Caco-2 (cell line): ENCODE results near the gene RAD50. TPM values are rescaled to one million over a fixed set of nuclear protein-coding genes. Genes with fewer than 3 reads are reported as not detected.
"Not testable (repeated sequence)": the region's sequence is repeated elsewhere in the genome, so short reads cannot be mapped to it uniquely, and the experiment has no call there.

ENCODE experiments used
- BruUV-seq: library from RNA; stranded (reverse); fragments of 400-500 nt; replicated peaks from 2 replicates; lab custom pipeline; 2021; lab: Mats Ljungman, UMichigan
- CTCF ChIA-PET: fragments of 300-600 bp; sonication (Branson Sonifier 250); formaldehyde crosslinking; loops from one replicate; lab custom pipeline; 2022; ENCODE audit warnings: antibody characterized with exemption; lab: Charles Lee
- POLR2A ChIA-PET: fragments of 300-600 bp; sonication (Branson Sonifier 250); formaldehyde crosslinking; loops from one replicate; lab custom pipeline; 2022; ENCODE audit warnings: antibody characterized with exemption; lab: Charles Lee
- DNase-seq, 2 experiments: peaks; one replicate each; pipeline versions ENCODE4 v3.0.0 to v3.0.0-alpha.2; 2020 to 2022
- H3K27me3 ChIP-seq: replicated peaks from 2 replicates; pipeline ENCODE4 v1.6.0; 2011; ENCODE audit warnings: low read length; ENCODE audit not compliant: control insufficient read depth, insufficient read depth
- H3K36me3 ChIP-seq: 2 replicates; pipeline ENCODE4 v1.5.1; 2011; ENCODE audit warnings: low read length; ENCODE audit not compliant: control insufficient read depth, insufficient read depth
- H3K4me1 ChIP-seq: fragments of 250-450 bp; sonication (Bioruptor Pico); 2 replicates; pipeline ENCODE4 v1.5.1; 2020; ENCODE audit warnings: mild to moderate bottlenecking
- H3K4me3 ChIP-seq: 2 replicates; pipeline ENCODE4 v1.5.1; 2011; ENCODE audit warnings: low read depth, mild to moderate bottlenecking, control low read depth, low read length
- H3K9me3 ChIP-seq: fragments of 250-450 bp; sonication (Bioruptor Pico); 2 replicates; pipeline ENCODE4 v1.5.1; 2020; ENCODE audit warnings: mild to moderate bottlenecking, moderate library complexity
- H3K27ac Mint-ChIP-seq: one replicate; pipeline ENCODE4 v1.8.0; 2022; ENCODE audit warnings: mixed read lengths; ENCODE audit not compliant: unreplicated experiment
- H3K27me3 Mint-ChIP-seq: one replicate; pipeline ENCODE4 v1.8.0; 2022; ENCODE audit warnings: mixed read lengths; ENCODE audit not compliant: insufficient read depth, unreplicated experiment
- H3K36me3 Mint-ChIP-seq: one replicate; pipeline ENCODE4 v1.8.0; 2022; ENCODE audit warnings: mild to moderate bottlenecking, mixed read lengths; ENCODE audit not compliant: insufficient read depth, unreplicated experiment
- H3K4me1 Mint-ChIP-seq: one replicate; pipeline ENCODE4 v1.8.0; 2022; ENCODE audit warnings: low read depth, mixed read lengths; ENCODE audit not compliant: unreplicated experiment
- H3K4me3 Mint-ChIP-seq: one replicate; pipeline ENCODE4 v1.8.0; 2022; ENCODE audit warnings: mild to moderate bottlenecking, moderate library complexity, mixed read lengths; ENCODE audit not compliant: unreplicated experiment
- H3K9me3 Mint-ChIP-seq: one replicate; pipeline ENCODE4 v1.8.0; 2022; ENCODE audit warnings: mixed read lengths; ENCODE audit not compliant: unreplicated experiment
- CTCF ChIP-seq, 2 experiments: fragments of 200-600 bp in 1 of 2; IDR thresholded peaks; 1 replicate in 1 of 2; 2 replicates in 1 of 2; pipeline versions ENCODE4 v1.5.1 to v1.8.0; 2011 to 2022; ENCODE audit warnings: antibody characterized with exemption in 1 of 2, control low read depth in 1 of 2, inconsistent platforms in 1 of 2, low read depth in 1 of 2, low read length in 1 of 2, mild to moderate bottlenecking in 1 of 2, moderate library complexity in 1 of 2; ENCODE audit not compliant: insufficient read depth in 1 of 2, severe bottlenecking in 1 of 2, unreplicated experiment in 1 of 2
- intact Hi-C: fragments of 100-400 bp; cut with micrococcal nuclease; formaldehyde crosslinking; loops from one replicate; pipeline ENCODE4 v1.10.0; 2022; ENCODE audit not compliant: unreplicated experiment
- total RNA-seq: library from RNA; stranded (reverse); gene quantifications from 2 replicates; pipeline ENCODE4 v1.2.3, GENCODE V29; 2022

RAD50 gene
- total RNA-seq, 1 experiment from 2014 or later = 53.2 TPM

DNA sequence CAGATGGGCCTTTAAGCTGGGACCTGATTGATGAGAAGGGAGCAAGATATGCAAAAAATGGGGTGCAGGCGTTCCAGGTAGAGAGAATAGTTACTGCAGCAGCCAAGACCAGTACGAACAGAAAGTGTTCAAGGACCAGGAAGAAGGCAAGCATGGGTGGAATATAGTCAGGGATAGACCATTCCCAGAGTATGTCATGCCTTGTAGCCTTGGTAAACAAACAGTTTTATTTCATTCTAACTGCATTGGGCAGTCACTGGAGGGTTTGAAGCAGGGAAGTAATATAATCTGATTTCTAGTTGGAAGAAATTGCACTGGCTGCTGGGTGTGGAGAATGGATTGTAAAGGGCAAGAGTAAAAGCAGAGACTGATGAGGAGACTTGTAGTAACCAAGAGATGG is 70.7 kb downstream of the RAD50 start:
- no peaks in the 10 kb centered on the region for H3K4me1 Mint-ChIP-seq
- H3K4me1 ChIP-seq = peaks cover 4% of the 10 kb centered on the region; the same call in 1 of the 2 replicates
- POLR2A ChIA-PET = no interaction called here
- DNase-seq = no peak
- no peak overlapping the region for H3K27ac Mint-ChIP-seq
- BruUV-seq = no TSS peak
- H3K36me3 ChIP-seq = peaks cover 2% of the 10 kb centered on the region
- H3K9me3 Mint-ChIP-seq = no peaks in the 10 kb centered on the region
- H3K27me3 ChIP-seq = no peaks in the 10 kb centered on the region
- H3K9me3 ChIP-seq = no peaks in the 10 kb centered on the region
- intact Hi-C loops = no loop called here
- CTCF ChIA-PET = no interaction called here
- no peaks in the 10 kb centered on the region for H3K27me3 Mint-ChIP-seq
- peaks cover 62% of the 10 kb centered on the region for H3K36me3 Mint-ChIP-seq
- TF ChIP-seq CTCF (IDR thresholded peaks at IDR 0.05; ENCODE audit: insufficient read depth in 1 of 2, low read depth in 1 of 2, low read length in 1 of 2, severe bottlenecking in 1 of 2, unreplicated experiment in 1 of 2) = no peak
- H3K4me3 ChIP-seq = no peak overlapping the region
- H3K4me3 Mint-ChIP-seq = no peak overlapping the region

DNA sequence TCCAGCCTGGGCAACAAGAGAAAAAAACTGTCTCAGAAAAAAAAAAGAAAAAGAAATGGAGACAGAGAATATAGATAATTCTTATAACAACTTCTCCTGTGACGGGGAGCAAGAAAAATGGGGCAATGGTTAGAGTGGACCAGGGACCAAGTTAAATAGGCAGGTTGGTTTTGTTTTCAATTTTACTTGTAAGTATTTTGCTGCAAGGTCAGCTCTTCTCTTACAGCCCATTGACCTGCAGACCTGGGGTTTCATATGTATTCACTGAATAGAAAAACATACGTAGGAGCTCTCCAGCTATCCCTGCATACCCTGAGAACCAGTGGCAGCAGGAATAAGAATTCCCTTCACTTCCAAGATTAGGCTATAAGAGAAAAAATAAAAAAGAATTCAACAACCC is 72.0 kb downstream of the RAD50 start:
- TF ChIP-seq CTCF (IDR thresholded peaks at IDR 0.05; ENCODE audit: insufficient read depth in 1 of 2, low read depth in 1 of 2, low read length in 1 of 2, severe bottlenecking in 1 of 2, unreplicated experiment in 1 of 2) = no peak

GRCh38 chr5:132629230-132629944 is 72.6 kb downstream of the RAD50 start:
- intact Hi-C loops = no loop called here
- no peaks in the 10 kb centered on the region for H3K9me3 Mint-ChIP-seq
- H3K4me3 Mint-ChIP-seq = no peak overlapping the region
- no peak overlapping the region for H3K4me3 ChIP-seq
- no peaks in the 10 kb centered on the region for H3K4me1 Mint-ChIP-seq
- no peaks in the 10 kb centered on the region for H3K27me3 ChIP-seq
- H3K36me3 ChIP-seq = peaks cover 2% of the 10 kb centered on the region
- no TSS peak for BruUV-seq
- ChIA-PET CTCF (no interaction called here), POLR2A (no interaction called here)
- no peak for TF ChIP-seq CTCF (IDR thresholded peaks at IDR 0.05; ENCODE audit: insufficient read depth in 1 of 2, low read depth in 1 of 2, low read length in 1 of 2, severe bottlenecking in 1 of 2, unreplicated experiment in 1 of 2)
- no peak for DNase-seq
- no peaks in the 10 kb centered on the region for H3K9me3 ChIP-seq
- H3K36me3 Mint-ChIP-seq = peaks cover 57% of the 10 kb centered on the region
- no peaks in the 10 kb centered on the region for H3K4me1 ChIP-seq
- no peaks in the 10 kb centered on the region for H3K27me3 Mint-ChIP-seq
- no peak overlapping the region for H3K27ac Mint-ChIP-seq

More for the DNA sequence above, 72.0 kb downstream of the RAD50 start:
- intact Hi-C loops = no loop called here
- BruUV-seq = no TSS peak
- CTCF ChIA-PET = no interaction called here
- Mint-ChIP-seq H3K4me3 (no peak overlapping the region), H3K36me3 (peaks cover 61% of the 10 kb centered on the region), H3K27me3 (no peaks in the 10 kb centered on the region), H3K27ac (no peak overlapping the region), H3K4me1 (no peaks in the 10 kb centered on the region), H3K9me3 (no peaks in the 10 kb centered on the region)
- H3K4me3 ChIP-seq = no peak overlapping the region
- POLR2A ChIA-PET = no interaction called here
- DNase-seq = no peak
- H3K4me1 ChIP-seq = no peaks in the 10 kb centered on the region
- no peaks in the 10 kb centered on the region for H3K9me3 ChIP-seq
- H3K36me3 ChIP-seq = peaks cover 2% of the 10 kb centered on the region
- no peaks in the 10 kb centered on the region for H3K27me3 ChIP-seq

- not testable (repeated sequence) for H3K27me3 ChIP-seq
- POLR2A ChIA-PET = interaction anchor here (0.6 kb wide), 1 partner anchor 14 kb away, joined by 3 read pairs; no protein-coding TSS in a partner anchor
- peaks cover 64% of the 10 kb centered on the region for H3K36me3 Mint-ChIP-seq
These were observed 76.8 kb downstream of the RAD50 start for GRCh38 chr5:132633587-132633986.

More at GRCh38 chr5:132633587-132633986, 76.8 kb downstream of the RAD50 start:
- intact Hi-C loops, CTCF ChIA-PET, H3K4me1 ChIP-seq, H3K4me1 Mint-ChIP-seq, H3K27ac Mint-ChIP-seq, H3K9me3 ChIP-seq, H3K9me3 Mint-ChIP-seq, BruUV-seq, H3K4me3 Mint-ChIP-seq, H3K36me3 ChIP-seq, DNase-seq, H3K4me3 ChIP-seq, H3K27me3 Mint-ChIP-seq: not testable (repeated sequence)
